NCI-H526 (cell line): ENCODE results near the gene SCG2.

Experiments used
- DNase-seq, 2 experiments: peaks; one replicate each; lab custom pipeline; 2025; lab: John Stamatoyannopoulos, UW

Gene SCG2

GRCh38 chr2:223601932-223602666 is at the start of gene SCG2:
TSS of gene SCG2 (minus strand) at chr2:223602361. CDS start at chr2:223599282, 3,079 bp downstream.
- peak in 1 of 2 experiments; percentile 75 for DNase-seq

GRCh38 chr2:223649554-223650533 is 47.7 kb upstream of the SCG2 start:
- peak; percentile 34 to 37 for DNase-seq

GRCh38 chr2:223648755-223649154 is 46.6 kb upstream of the SCG2 start:
- no peak for DNase-seq

GRCh38 chr2:223647258-223647952 is 45.2 kb upstream of the SCG2 start:
- no peak for DNase-seq

- no peak for DNase-seq
Observed at GRCh38 chr2:223644136-223644535, 42.0 kb upstream of the SCG2 start.

GRCh38 chr2:223643309-223643708 is 41.1 kb upstream of the SCG2 start:
- DNase-seq, result peak in 1 of 2 experiments; percentile 24

- no peak for DNase-seq
Observed at GRCh38 chr2:223642506-223642905, 40.3 kb upstream of the SCG2 start.

GRCh38 chr2:223641082-223641481 is 38.9 kb upstream of the SCG2 start:
- no peak for DNase-seq

- DNase-seq, result no peak
Observed at GRCh38 chr2:223635080-223635479, 32.9 kb upstream of the SCG2 start.

- no peak for DNase-seq
Observed at GRCh38 chr2:223634238-223634637, 32.1 kb upstream of the SCG2 start.

- peak in 1 of 2 experiments; percentile 1 for DNase-seq
Observed at GRCh38 chr2:223633656-223634055, 31.5 kb upstream of the SCG2 start.

GRCh38 chr2:223632826-223633225 is 30.7 kb upstream of the SCG2 start:
- no peak for DNase-seq

GRCh38 chr2:223626716-223627115 is 24.6 kb upstream of the SCG2 start:
- no peak for DNase-seq

GRCh38 chr2:223625652-223626051 is 23.5 kb upstream of the SCG2 start:
- DNase-seq, result no peak

GRCh38 chr2:223621901-223622300 is 19.7 kb upstream of the SCG2 start:
- no peak for DNase-seq

GRCh38 chr2:223619486-223620129 is 17.4 kb upstream of the SCG2 start:
- DNase-seq, result no peak

GRCh38 chr2:223618172-223619035 is 16.2 kb upstream of the SCG2 start:
- DNase-seq, result peak in 1 of 2 experiments; percentile 29

GRCh38 chr2:223614534-223614933 is 12.4 kb upstream of the SCG2 start:
- DNase-seq, result no peak

GRCh38 chr2:223613017-223613950 is 11.1 kb upstream of the SCG2 start:
- peak in 1 of 2 experiments; percentile 30 for DNase-seq

- no peak for DNase-seq
Observed at GRCh38 chr2:223612501-223612900, 10.3 kb upstream of the SCG2 start.
